A673 (cell line): ENCODE data around the gene MED27. TPM values are rescaled to one million over a fixed set of nuclear protein-coding genes. Genes with fewer than 3 reads are reported as not detected.

ENCODE experiments used
- BruUV-seq: library from RNA; stranded (reverse); fragments of 400-500 nt; replicated peaks from 2 replicates; lab custom pipeline; 2021; lab: Mats Ljungman, UMichigan
- CTCF ChIA-PET: fragments of 300-600 bp; sonication (Branson Sonifier 250); formaldehyde crosslinking; loops from one replicate; lab custom pipeline; 2022; ENCODE audit warnings: antibody characterized with exemption; lab: Charles Lee
- POLR2A ChIA-PET: fragments of 300-600 bp; sonication (Branson Sonifier 250); formaldehyde crosslinking; loops from one replicate; lab custom pipeline; 2022; ENCODE audit warnings: antibody characterized with exemption; ENCODE audit not compliant: low non-redundant PET; lab: Charles Lee
- DNase-seq: peaks from one replicate; pipeline ENCODE4 v3.0.0-alpha.2; 2015; ENCODE audit warnings: low spot score
- H3K27ac ChIP-seq: fragments of 200-600 bp; sonication (generic); 2 replicates; pipeline ENCODE4 v1.5.1; 2016; ENCODE audit warnings: mixed run types, low read depth, mild to moderate bottlenecking, mixed read lengths, antibody characterized with exemption, low read length; ENCODE audit not compliant: poor library complexity, severe bottlenecking
- H3K27me3 ChIP-seq: fragments of 200-600 bp; sonication (generic); replicated peaks from 2 replicates; pipeline ENCODE4 v1.6.1; 2017; ENCODE audit warnings: mixed run types, low read depth, mild to moderate bottlenecking, mixed read lengths, antibody characterized with exemption, low read length; ENCODE audit not compliant: insufficient read depth, poor library complexity
- H3K36me3 ChIP-seq: fragments of 200-600 bp; sonication (generic); 2 replicates; pipeline ENCODE4 v1.6.1; 2016; ENCODE audit warnings: mixed run types, mild to moderate bottlenecking, mixed read lengths, antibody characterized with exemption, low read length; ENCODE audit not compliant: insufficient read depth, poor library complexity, severe bottlenecking
- H3K4me1 ChIP-seq: fragments of 200-600 bp; sonication (generic); 2 replicates; pipeline ENCODE4 v1.6.1; 2017; ENCODE audit warnings: mixed run types, mild to moderate bottlenecking, mixed read lengths, antibody characterized with exemption, low read length; ENCODE audit not compliant: insufficient read depth, poor library complexity, severe bottlenecking
- H3K4me3 ChIP-seq: fragments of 200-600 bp; sonication (generic); 2 replicates; pipeline ENCODE4 v1.5.1; 2016; ENCODE audit warnings: low read depth, mixed run types, mild to moderate bottlenecking, mixed read lengths, low read length; ENCODE audit not compliant: poor library complexity, severe bottlenecking
- H3K9me3 ChIP-seq: fragments of 200-600 bp; sonication (generic); 2 replicates; pipeline ENCODE4 v1.6.1; 2016; ENCODE audit warnings: mixed run types, low read depth, mild to moderate bottlenecking, mixed read lengths, antibody characterized with exemption, low read length; ENCODE audit not compliant: poor library complexity, severe bottlenecking
- EZH2 ChIP-seq: fragments of 200-600 bp; sonication (generic); IDR thresholded peaks from 2 replicates; pipeline ENCODE4 v1.6.1; 2017; ENCODE audit warnings: borderline replicate concordance, low read depth, mild to moderate bottlenecking, mixed read lengths, antibody characterized with exemption, low read length; ENCODE audit not compliant: poor library complexity, severe bottlenecking
- intact Hi-C: fragments of 100-400 bp; cut with micrococcal nuclease; formaldehyde crosslinking; loops from one replicate; pipeline ENCODE4 v1.10.0; 2022; ENCODE audit not compliant: unreplicated experiment
- total RNA-seq: library from RNA; stranded (reverse); gene quantifications from 2 replicates; pipeline ENCODE4 v1.2.3, GENCODE V29; 2021
- TF ChIP-seq, protein P1 (sequence below): fragments of 300-800, 200-600 bp; sonication (generic); conservative IDR thresholded peaks from 2 replicates; pipeline ENCODE4 v1.5.1; 2017; ENCODE audit warnings: low read depth, mild to moderate bottlenecking, antibody characterized with exemption, low read length, moderate library complexity, mixed read lengths

The MED27 gene
- total RNA-seq, 1 experiment from 2014 or later: 45.4 TPM

DNA sequence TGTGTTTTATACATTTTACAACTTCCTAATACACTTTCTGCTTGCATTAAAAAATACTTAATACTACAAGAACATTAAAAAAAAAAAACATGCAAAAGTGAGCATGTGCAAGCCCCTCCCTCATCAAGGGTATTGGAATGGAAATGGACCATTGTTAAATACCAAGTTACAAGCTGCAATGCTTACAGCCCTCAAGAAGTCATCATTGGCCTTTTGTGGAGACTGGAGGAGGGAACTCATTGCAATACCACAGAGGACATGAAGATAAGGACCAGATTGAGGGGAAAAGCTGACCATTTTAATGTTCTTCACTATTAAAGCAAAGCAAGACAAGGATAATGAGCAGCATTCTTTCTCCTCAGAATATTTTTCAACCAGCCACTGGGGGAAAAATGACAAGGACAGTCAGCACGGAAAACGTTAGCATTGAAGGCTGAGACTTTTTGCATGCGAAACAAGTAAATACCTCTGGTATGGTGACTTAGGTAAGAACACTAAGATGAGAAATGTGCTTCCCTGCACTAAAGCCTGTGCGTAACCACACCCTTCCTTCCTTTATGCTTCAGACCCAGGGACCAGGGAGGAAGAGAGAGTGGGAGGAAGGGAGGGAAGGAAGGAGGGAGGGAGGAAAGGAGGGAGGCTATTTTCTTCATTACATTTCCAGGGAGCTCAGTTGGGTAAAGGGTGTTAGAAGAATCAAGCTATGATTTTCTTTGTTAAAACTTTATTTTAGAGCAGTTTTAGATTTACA lies 198.7 kb downstream of the MED27 start:
- no peak for DNase-seq
- Histone ChIP-seq H3K27ac (no peak overlapping the region), H3K36me3 (no peaks in the 10 kb centered on the region), H3K4me1 (no peaks in the 10 kb centered on the region), H3K27me3 (no peaks in the 10 kb centered on the region), H3K4me3 (no peak overlapping the region), H3K9me3 (no peaks in the 10 kb centered on the region)
- POLR2A ChIA-PET: no interaction called here
- BruUV-seq: no TSS peak
- CTCF ChIA-PET: no interaction called here
- TF ChIP-seq, protein P1, sequence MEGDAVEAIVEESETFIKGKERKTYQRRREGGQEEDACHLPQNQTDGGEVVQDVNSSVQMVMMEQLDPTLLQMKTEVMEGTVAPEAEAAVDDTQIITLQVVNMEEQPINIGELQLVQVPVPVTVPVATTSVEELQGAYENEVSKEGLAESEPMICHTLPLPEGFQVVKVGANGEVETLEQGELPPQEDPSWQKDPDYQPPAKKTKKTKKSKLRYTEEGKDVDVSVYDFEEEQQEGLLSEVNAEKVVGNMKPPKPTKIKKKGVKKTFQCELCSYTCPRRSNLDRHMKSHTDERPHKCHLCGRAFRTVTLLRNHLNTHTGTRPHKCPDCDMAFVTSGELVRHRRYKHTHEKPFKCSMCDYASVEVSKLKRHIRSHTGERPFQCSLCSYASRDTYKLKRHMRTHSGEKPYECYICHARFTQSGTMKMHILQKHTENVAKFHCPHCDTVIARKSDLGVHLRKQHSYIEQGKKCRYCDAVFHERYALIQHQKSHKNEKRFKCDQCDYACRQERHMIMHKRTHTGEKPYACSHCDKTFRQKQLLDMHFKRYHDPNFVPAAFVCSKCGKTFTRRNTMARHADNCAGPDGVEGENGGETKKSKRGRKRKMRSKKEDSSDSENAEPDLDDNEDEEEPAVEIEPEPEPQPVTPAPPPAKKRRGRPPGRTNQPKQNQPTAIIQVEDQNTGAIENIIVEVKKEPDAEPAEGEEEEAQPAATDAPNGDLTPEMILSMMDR: no peak
- TF ChIP-seq EZH2: no peak
- intact Hi-C loops: no loop called here

DNA sequence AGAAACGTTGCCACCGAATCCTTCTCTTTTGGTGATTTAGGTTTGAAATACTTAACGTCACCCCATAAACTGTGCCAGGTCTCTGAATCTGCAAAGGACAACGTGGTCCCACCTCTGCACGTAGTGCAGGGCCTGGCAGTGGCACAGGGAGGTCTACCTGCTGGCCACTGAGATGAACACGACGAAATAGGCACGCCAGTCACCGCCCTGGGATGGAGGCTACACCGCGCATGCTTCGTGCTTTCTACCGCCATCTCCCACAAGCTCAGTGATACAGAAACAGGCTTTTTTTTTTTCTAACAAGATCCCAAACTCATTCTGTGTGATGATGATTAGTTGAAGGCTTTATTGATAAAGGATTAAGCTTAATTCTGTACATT lies 199.8 kb downstream of the MED27 start:
- ChIA-PET POLR2A (no interaction called here), CTCF (no interaction called here)
- DNase-seq: no peak
- Histone ChIP-seq H3K27ac (no peak overlapping the region), H3K27me3 (no peaks in the 10 kb centered on the region), H3K36me3 (no peaks in the 10 kb centered on the region), H3K4me3 (no peak overlapping the region), H3K9me3 (no peaks in the 10 kb centered on the region), H3K4me1 (no peaks in the 10 kb centered on the region)
- intact Hi-C loops: no loop called here
- BruUV-seq: no TSS peak
- no peak for TF ChIP-seq EZH2
- TF ChIP-seq, protein P1: no peak

DNA sequence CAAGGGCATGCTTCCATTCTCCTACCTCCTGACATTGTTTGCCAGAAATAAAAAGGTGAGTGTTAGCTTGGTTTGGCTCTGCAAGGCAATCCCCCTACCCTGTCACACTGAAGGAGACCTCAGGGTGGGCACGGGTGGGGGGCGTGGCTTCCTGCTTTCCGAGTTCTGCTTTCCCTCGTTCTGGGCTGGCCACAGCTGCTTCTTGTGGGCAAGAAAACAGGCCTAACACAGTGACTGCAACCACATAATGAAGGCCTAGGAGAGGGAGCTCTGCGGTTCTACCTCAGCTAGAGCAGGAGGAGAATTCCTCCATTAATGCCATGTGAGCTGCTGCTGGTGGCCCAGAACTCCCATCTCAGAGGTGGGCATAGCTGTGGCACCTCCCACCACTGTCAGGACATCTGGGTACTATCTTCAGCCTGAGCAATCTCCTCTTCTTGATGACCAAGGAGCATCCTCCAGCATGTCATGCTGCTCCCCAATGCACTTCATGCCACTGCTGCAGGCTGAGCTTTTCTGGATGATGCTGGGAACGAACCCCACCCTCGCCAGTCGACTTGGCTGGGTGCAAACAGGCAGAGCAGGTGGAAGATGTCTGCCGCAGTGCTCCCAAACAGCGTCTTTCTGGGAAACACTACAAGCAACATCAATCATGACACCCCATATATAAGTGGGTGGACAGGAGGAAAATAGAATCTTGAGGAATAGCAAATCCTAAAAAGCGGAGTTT lies 200.3 kb downstream of the MED27 start:
- TF ChIP-seq, protein P1: no peak
- no peak for TF ChIP-seq EZH2
- no peak for DNase-seq
- POLR2A ChIA-PET: no interaction called here
- H3K4me3 ChIP-seq: no peak overlapping the region
- no peaks in the 10 kb centered on the region for H3K36me3 ChIP-seq
- no peaks in the 10 kb centered on the region for H3K27me3 ChIP-seq
- CTCF ChIA-PET: no interaction called here
- no TSS peak for BruUV-seq
- no peaks in the 10 kb centered on the region for H3K9me3 ChIP-seq
- intact Hi-C loops: no loop called here
- H3K27ac ChIP-seq: no peak overlapping the region
- no peaks in the 10 kb centered on the region for H3K4me1 ChIP-seq
